Stimulated activated CD8-positive, alpha-beta memory T cell treated with anti-CD3 and anti-CD28 coated beads, Interleukin-12 subunit alpha, Interleukin-12 subunit beta, amount 100 ng/mL, for 24 hours (primary cell): ENCODE measurements around the gene F11R.
"Not testable (repeated sequence)": the region's sequence is repeated elsewhere in the genome, so short reads cannot be mapped to it uniquely, and the experiment has no call there.

ENCODE experiments used
- DNase-seq: peaks from one replicate; pipeline ENCODE4 v3.0.0-alpha.2; 2020; ENCODE audit errors: extremely low read depth

The F11R gene

DNA sequence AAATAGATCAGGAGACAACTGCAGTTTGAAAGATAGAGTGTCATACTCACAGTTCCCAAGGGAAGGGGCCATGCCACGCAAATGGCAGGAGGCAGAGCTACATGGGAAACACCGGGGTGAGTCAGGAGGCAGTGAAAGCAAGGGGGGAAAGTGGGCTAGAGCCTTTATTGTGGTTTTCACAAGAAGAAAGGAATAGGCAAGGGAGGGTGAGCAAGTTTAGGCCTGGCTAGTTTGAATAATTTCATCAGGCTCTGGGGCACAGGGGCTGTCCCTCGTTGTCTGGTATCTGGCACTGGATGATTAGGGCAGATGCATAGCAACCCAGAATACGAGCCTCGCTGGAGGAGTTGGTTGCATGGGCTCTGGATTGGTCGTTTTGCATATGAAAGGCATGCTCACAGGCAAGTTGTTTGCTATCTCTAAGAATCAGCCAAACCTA, 49.3 kb downstream of the F11R start:
- no peak for DNase-seq

DNA sequence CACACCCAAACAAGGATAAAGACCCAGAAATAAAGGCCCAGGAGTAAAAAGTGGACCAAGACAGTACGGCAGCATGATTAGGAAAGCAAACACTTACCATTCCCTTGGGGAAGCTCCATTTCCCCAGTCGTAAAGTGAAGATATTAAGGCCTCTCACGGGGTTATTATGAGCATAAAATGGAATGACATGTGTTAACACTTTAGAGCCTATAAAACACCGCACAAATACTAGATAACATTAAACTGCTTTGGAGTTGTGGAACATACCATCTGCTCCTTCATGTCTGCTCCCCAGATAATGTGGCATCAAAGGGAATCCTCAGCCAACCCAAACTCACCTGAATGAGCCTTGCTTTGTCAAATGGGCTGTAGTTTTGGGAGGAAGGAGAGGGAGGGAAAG, 57.4 kb downstream of the F11R start:
- DNase-seq = no peak

DNA sequence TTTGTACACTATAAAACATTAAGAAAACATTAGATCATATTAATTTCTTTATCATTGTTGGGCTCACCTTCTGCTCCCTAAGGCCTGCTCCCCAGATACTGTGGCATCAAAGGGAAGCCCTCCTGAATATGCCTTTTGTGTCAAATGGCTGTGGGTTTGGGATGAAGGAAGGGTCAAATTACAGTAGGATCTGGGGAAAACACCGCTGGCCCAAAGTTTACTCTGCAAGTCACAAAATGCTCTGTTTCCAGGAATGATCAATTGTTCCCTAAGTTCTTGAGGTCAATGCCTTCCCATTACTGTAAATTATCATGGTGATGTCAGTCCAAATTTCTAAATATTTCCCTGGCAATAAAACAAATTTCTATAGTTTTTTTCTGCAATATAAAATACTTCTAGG, 59.5 kb downstream of the F11R start:
- no peak for DNase-seq

GRCh38 chr1:160956966-160957365, 64.0 kb downstream of the F11R start:
- no peak for DNase-seq

GRCh38 chr1:160954158-160955104, 66.5 kb downstream of the F11R start, which contains the start of gene ITLN2:
TSS of gene ITLN2 (minus strand) at chr1:160954809. CDS start at chr1:160954741, 68 bp downstream.
- DNase-seq = peak; percentile 5

DNA sequence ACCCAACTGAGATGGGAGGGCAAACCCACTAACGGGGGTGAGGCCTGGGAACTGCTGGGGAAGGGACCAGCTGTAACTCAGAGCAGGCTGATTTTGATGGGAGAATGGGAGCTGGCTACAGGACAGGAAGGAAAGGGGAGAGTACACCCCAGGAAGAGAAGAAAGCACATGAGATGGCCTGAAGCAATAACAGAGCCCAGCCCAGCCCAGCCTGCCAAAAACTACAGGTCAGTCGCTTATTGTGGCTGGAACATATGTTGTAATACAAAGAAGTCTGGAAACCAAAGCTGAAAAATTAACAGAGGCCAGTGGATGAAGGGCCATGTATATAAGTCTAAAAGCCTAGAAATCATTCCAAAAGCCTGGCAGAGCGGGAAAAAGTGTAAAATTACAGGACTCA, 67.9 kb downstream of the F11R start:
- no peak for DNase-seq

- no peak for DNase-seq
Observed at GRCh38 chr1:160952129-160952510, 68.8 kb downstream of the F11R start.

GRCh38 chr1:160951443-160952128, 69.4 kb downstream of the F11R start:
- peak; percentile 23 for DNase-seq

DNA sequence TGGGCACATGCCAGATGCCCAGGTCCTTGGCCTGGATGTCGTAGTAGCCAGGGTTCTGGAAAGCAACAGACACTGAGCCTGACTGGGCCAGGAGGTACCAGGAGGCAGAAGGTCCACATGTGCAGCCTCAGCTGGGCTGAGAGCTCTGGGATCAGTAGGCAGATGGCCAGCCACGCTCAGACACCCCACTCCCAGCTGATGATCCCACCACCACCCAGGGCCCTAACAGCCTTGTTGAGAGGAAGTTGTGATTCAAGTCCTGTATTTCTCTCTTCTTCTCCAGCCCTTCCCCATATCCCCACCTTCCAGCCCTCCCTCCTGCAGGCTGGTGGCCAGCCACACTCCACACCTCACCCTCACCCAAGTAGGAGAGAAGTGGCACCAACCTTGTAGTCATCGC, 70.3 kb downstream of the F11R start:
- no peak for DNase-seq

GRCh38 chr1:160949881-160950280, 71.1 kb downstream of the F11R start:
- DNase-seq = no peak

- DNase-seq = not testable (repeated sequence)
Observed at GRCh38 chr1:160949216-160949880, 71.6 kb downstream of the F11R start.

DNA sequence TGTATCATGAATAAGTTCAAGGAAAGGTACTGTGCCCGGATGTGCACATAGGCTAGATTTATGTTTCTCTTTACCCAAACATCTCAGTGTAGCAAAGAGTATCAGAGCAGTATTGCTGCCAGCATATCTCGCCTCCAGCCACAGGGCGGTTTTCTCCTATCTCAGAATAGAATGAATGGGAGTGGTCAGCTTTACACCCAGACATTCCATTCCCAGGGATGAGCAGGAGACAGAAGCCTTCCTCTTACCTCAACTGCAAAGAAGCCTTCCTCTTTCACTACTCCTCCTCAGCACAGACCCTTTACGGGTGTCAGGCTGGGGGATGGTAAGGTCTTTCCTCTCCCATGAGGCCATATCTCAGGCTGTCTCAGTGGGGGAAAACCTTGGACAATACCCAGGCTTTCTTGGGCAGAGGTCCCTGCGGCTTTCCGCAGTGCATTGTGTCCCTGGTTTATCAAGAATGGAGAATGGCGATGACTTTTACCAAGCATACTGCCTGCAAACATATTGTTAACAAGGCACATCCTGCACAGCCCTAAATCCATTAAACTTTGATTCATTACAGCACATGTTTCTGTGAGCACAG, 73.7 kb downstream of the F11R start:
- not testable (repeated sequence) for DNase-seq

- DNase-seq = not testable (repeated sequence)
Observed at GRCh38 chr1:160945881-160946280, 75.1 kb downstream of the F11R start.
